Esophagus squamous epithelium (tissue), 5 donors: Measurements from ENCODE around the gene MMUT. TPM values are rescaled to one million over a fixed set of nuclear protein-coding genes. Genes with fewer than 3 reads are reported as not detected.

Experiments used
- DNase-seq: peaks from one replicate; lab custom pipeline; 2025; lab: John Stamatoyannopoulos, UW
- H3K27ac ChIP-seq, 4 donors: fragments of 200-600 bp; sonication (generic); one replicate each; pipeline ENCODE4 v1.5.1; 2016 to 2019; ENCODE audit warnings: mild to moderate bottlenecking in 1 of 4
- H3K27me3 ChIP-seq, 4 donors: fragments of 200-600 bp; sonication (generic); 1 replicate in 3 of 4; 2 replicates in 1 of 4; pipeline versions ENCODE4 v1.5.1 to v1.6.0; 2017 to 2021; ENCODE audit warnings: antibody characterized with exemption in 1 of 4
- H3K36me3 ChIP-seq, 3 donors: fragments of 200-600 bp; sonication (generic); one replicate each; pipeline ENCODE4 v1.5.1; 2016 to 2019
- H3K4me1 ChIP-seq, 3 donors: fragments of 200-600 bp; sonication (generic); one replicate each; pipeline ENCODE4 v1.5.1; 2017 to 2019
- H3K4me3 ChIP-seq, 4 donors: fragments of 200-600 bp; sonication (generic); 1 replicate in 3 of 4; 2 replicates in 1 of 4; pipeline ENCODE4 v1.5.1; 2016 to 2019; ENCODE audit warnings: mild to moderate bottlenecking in 2 of 4, moderate library complexity in 1 of 4
- H3K9me3 ChIP-seq, 3 donors: fragments of 200-600 bp; sonication (generic); one replicate each; pipeline ENCODE4 v1.5.1; 2016 to 2019
- CTCF ChIP-seq, 6 experiments: fragments of 450-650 bp in 4 of 6; fragments of 200-600 bp in 2 of 6; sonication (generic) in 2 of 6; IDR thresholded peaks; one replicate each; pipeline ENCODE4 v1.5.1; 2016 to 2019; ENCODE audit warnings: antibody characterized with exemption in 6 of 6, mild to moderate bottlenecking in 4 of 6, moderate library complexity in 4 of 6
- POLR2A ChIP-seq, 4 donors: fragments of 450-650 bp; IDR thresholded peaks; one replicate each; pipeline ENCODE4 v1.6.1; 2017; ENCODE audit warnings: antibody characterized with exemption in 4 of 4, mild to moderate bottlenecking in 4 of 4, moderate library complexity in 3 of 4
- WGBS, 2 donors: methylation state at CpG; one replicate each; pipeline ENCODE4 v1.1.5; 2018; 5-methylcytosine and 5-hydroxymethylcytosine counted together
- intact Hi-C: fragments of 100-400 bp; cut with DNase I; formaldehyde crosslinking; loops from one replicate; pipeline ENCODE4 v1.15.0; 2022
- total RNA-seq, 4 donors: library from RNA; depleted of rRNA; stranded (reverse); fragments of >200 nt; gene quantifications; one replicate each; pipeline ENCODE4 v1.1.0, GENCODE V29; 2016
- donor health status: DM: yes; HTN: yes; CAD: no.

The MMUT gene
- 10 to 100 TPM in 3 of 4 donors, 1 to 10 TPM in 1; 8.5 to 16.8 (median 15.2) TPM for total RNA-seq

- H3K4me1 ChIP-seq, result peaks cover 0 to 53% (median 13%) of the 10 kb centered on the region in 3 donors
- intact Hi-C loops, result no loop called here
Observed at GRCh38 chr6:49462927-49463611, at the start of gene MMUT, which contains the start of gene CENPQ. TSS of gene MMUT (minus strand) at chr6:49463253. CDS start at chr6:49459466, 3,787 bp downstream. TSS of gene CENPQ (plus strand) at chr6:49463370. CDS start at chr6:49470177, 6,807 bp downstream.

GRCh38 chr6:49509342-49509741 is 46.3 kb upstream of the MMUT start:
- Histone ChIP-seq H3K4me3 (no peak overlapping the region), H3K36me3 (no peaks in the 10 kb centered on the region), H3K27me3 (peaks cover 0 to 4% (median 0%) of the 10 kb centered on the region in 4 donors), H3K9me3 (no peaks in the 10 kb centered on the region), H3K4me1 (peaks cover 0 to 4% (median 0%) of the 10 kb centered on the region in 3 donors), H3K27ac (no peak overlapping the region)
- DNase-seq, result no peak
- TF ChIP-seq CTCF (IDR thresholded peaks at IDR 0.05) (no peak), POLR2A (IDR thresholded peaks at IDR 0.05) (no peak)
- intact Hi-C loops, result no loop called here
- 49 to 50% methylated on average over 3 of the region's 3 CpGs for WGBS, 2 donors

More at GRCh38 chr6:49462927-49463611, at the start of gene MMUT, which contains the start of gene CENPQ:
- peak; percentile 72 for DNase-seq
- TF ChIP-seq CTCF (IDR thresholded peaks at IDR 0.05) (peak in 1 of 6 experiments; percentile 19), POLR2A (IDR thresholded peaks at IDR 0.05) (peak in 3 of 4 donors; percentile 83 to 95 (median 85))
- Histone ChIP-seq H3K27me3 (no peaks in the 10 kb centered on the region), H3K4me3 (peak within 1 kb of the TSS; percentile 69 to 91 (median 80)), H3K9me3 (no peaks in the 10 kb centered on the region), H3K36me3 (peaks cover 0 to 8% (median 0%) of the 10 kb centered on the region in 3 donors), H3K27ac (peak within 1 kb of the TSS; percentile 93 to 98 (median 94))
- WGBS, 2 donors, result 0% methylated on average over 16 to 23 of the region's 37 CpGs

GRCh38 chr6:49506569-49507111 is 43.6 kb upstream of the MMUT start:
- TF ChIP-seq CTCF (IDR thresholded peaks at IDR 0.05) (no peak), POLR2A (IDR thresholded peaks at IDR 0.05) (no peak)
- WGBS, 2 donors, result 51 to 65% methylated on average over 5 of the region's 5 CpGs
- intact Hi-C loops, result no loop called here
- H3K27ac ChIP-seq, result no peak overlapping the region
- no peak for DNase-seq
- H3K36me3 ChIP-seq, result no peaks in the 10 kb centered on the region
- H3K4me1 ChIP-seq, result peaks cover 0 to 4% (median 0%) of the 10 kb centered on the region in 3 donors
- H3K4me3 ChIP-seq, result no peak overlapping the region
- no peaks in the 10 kb centered on the region for H3K27me3 ChIP-seq
- H3K9me3 ChIP-seq, result no peaks in the 10 kb centered on the region

- Histone ChIP-seq H3K27ac (no peak overlapping the region), H3K27me3 (no peaks in the 10 kb centered on the region), H3K4me1 (peaks cover 0 to 4% (median 0%) of the 10 kb centered on the region in 3 donors), H3K9me3 (no peaks in the 10 kb centered on the region), H3K4me3 (no peak overlapping the region), H3K36me3 (no peaks in the 10 kb centered on the region)
- 60 to 61% methylated on average over 5 of the region's 5 CpGs for WGBS, 2 donors
- TF ChIP-seq CTCF (IDR thresholded peaks at IDR 0.05) (no peak), POLR2A (IDR thresholded peaks at IDR 0.05) (no peak)
- intact Hi-C loops, result no loop called here
- DNase-seq, result no peak
Observed at GRCh38 chr6:49504666-49505065, 41.6 kb upstream of the MMUT start.

GRCh38 chr6:49499623-49500022 is 36.6 kb upstream of the MMUT start, which contains the start of gene GLYATL3:
TSS of gene GLYATL3 (plus strand) at chr6:49499923. CDS start at chr6:49511991, 12,068 bp downstream.
- 67 to 71% methylated on average over 2 of the region's 2 CpGs for WGBS, 2 donors
- Histone ChIP-seq H3K27ac (no peak within 1 kb of the TSS), H3K9me3 (no peaks in the 10 kb centered on the region), H3K4me1 (no peaks in the 10 kb centered on the region), H3K36me3 (no peaks in the 10 kb centered on the region), H3K27me3 (no peaks in the 10 kb centered on the region), H3K4me3 (no peak within 1 kb of the TSS)
- intact Hi-C loops, result no loop called here
- no peak for DNase-seq
- TF ChIP-seq CTCF (IDR thresholded peaks at IDR 0.05) (no peak), POLR2A (IDR thresholded peaks at IDR 0.05) (no peak)
